ENCODE results near the gene PRKN. TPM values are rescaled to one million over a fixed set of nuclear protein-coding genes. Genes with fewer than 3 reads are reported as not detected.
"Not testable (repeated sequence)": the region's sequence is repeated elsewhere in the genome, so short reads cannot be mapped to it uniquely, and the experiment has no call there.

Gene PRKN
- total and polyA plus RNA-seq, 9 donors: 3.0 to 15.0 (median 9.2) TPM

DNA sequence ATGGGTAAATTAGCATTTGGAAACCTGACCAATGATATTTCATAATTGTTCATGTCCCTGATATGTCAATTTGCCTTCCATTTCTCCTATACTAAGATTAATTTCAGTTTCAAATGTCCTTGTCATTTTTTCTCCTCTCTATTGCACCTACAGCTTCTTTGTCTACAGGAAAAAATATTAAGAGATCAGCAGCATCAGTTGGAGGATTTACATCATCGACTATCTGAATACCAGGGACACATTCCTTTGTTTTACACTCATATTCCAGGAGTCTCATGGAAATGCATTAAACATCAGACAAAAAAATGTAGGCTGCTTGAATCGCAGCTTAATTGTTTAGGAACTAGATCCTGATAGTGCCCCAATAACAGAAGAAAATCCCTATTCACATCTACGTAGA is 188.2 kb downstream of the PRKN start:
- Histone ChIP-seq H3K4me3 (no peak overlapping the region), H3K9me3 (no peaks in the 10 kb centered on the region), H3K36me3 (no peaks in the 10 kb centered on the region), H3K27ac (no peak overlapping the region), H3K4me1 (ENCODE audit: insufficient read depth) (peaks cover 4% of the 10 kb centered on the region), H3K27me3 (no peaks in the 10 kb centered on the region)
- WGBS, 3 donors: 50 to 66% (median 63%) methylated on average over 3 of the region's 3 CpGs
- TF ChIP-seq, protein P1, sequence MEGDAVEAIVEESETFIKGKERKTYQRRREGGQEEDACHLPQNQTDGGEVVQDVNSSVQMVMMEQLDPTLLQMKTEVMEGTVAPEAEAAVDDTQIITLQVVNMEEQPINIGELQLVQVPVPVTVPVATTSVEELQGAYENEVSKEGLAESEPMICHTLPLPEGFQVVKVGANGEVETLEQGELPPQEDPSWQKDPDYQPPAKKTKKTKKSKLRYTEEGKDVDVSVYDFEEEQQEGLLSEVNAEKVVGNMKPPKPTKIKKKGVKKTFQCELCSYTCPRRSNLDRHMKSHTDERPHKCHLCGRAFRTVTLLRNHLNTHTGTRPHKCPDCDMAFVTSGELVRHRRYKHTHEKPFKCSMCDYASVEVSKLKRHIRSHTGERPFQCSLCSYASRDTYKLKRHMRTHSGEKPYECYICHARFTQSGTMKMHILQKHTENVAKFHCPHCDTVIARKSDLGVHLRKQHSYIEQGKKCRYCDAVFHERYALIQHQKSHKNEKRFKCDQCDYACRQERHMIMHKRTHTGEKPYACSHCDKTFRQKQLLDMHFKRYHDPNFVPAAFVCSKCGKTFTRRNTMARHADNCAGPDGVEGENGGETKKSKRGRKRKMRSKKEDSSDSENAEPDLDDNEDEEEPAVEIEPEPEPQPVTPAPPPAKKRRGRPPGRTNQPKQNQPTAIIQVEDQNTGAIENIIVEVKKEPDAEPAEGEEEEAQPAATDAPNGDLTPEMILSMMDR (IDR thresholded peaks at IDR 0.05): no peak
- TF ChIP-seq EP300 (IDR thresholded peaks at IDR 0.05) (no peak), POLR2A (IDR thresholded peaks at IDR 0.05) (no peak)
- no peak for DNase-seq
- intact Hi-C loops (cut with DNase I): no loop called here

DNA sequence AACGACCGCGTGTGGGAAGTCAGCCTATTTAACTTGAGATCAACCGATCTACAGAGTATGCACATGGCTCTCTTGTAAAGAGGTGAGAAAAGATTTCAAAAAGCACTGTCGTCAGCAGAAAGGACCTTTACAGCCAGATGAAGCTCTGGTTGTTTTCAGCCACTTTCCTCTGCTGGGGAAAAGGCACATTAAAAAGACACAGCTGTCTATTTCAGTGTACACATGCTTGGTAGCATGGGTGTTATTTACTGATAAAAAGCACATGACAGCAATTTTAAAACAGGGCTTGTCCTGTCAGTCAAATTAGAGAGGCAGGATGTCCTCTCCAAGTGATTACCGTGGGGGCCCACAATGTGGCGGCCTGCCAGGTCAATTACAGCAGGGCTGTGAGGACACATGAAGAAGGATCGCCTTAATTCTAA is 188.9 kb downstream of the PRKN start:
- TF ChIP-seq POLR2A (IDR thresholded peaks at IDR 0.05): no peak
- TF ChIP-seq, protein P1 (IDR thresholded peaks at IDR 0.05): no peak
- TF ChIP-seq EP300 (IDR thresholded peaks at IDR 0.05): no peak
- peak in 1 of 5 donors; percentile 28 for DNase-seq
- peaks cover 4% of the 10 kb centered on the region for H3K4me1 ChIP-seq (ENCODE audit: insufficient read depth)
- H3K27me3 ChIP-seq: no peaks in the 10 kb centered on the region
- no peak overlapping the region for H3K4me3 ChIP-seq
- intact Hi-C loops (cut with DNase I): no loop called here
- H3K36me3 ChIP-seq: no peaks in the 10 kb centered on the region
- H3K9me3 ChIP-seq: no peaks in the 10 kb centered on the region
- H3K27ac ChIP-seq: no peak overlapping the region
- 30 to 31% (median 31%) methylated on average over 8 of the region's 8 CpGs for WGBS, 3 donors

DNA sequence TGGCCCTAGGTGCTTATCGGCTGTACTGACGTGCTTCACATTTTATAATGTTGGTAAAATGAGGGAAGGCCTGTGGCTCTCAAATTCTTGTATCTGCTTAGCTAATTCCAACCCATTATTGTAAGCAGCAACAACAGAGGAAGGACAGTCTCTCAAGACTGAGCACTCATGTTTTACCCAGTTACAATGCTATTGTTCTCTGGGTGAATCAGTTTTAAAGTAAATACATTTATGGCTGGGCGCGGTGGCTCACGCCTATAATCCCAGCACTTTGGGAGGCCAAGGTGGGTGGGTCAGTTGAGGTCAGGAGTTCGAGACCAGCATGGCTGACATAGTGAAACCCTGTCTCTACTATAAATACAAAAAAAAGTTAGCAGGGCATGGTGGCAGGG is 194.6 kb downstream of the PRKN start:
- Histone ChIP-seq H3K27ac (no peak overlapping the region), H3K4me1 (ENCODE audit: insufficient read depth) (no peaks in the 10 kb centered on the region), H3K27me3 (no peaks in the 10 kb centered on the region), H3K36me3 (no peaks in the 10 kb centered on the region), H3K9me3 (no peaks in the 10 kb centered on the region), H3K4me3 (no peak overlapping the region)
- TF ChIP-seq EP300 (IDR thresholded peaks at IDR 0.05) (no peak), POLR2A (IDR thresholded peaks at IDR 0.05) (no peak)
- TF ChIP-seq, protein P1 (IDR thresholded peaks at IDR 0.05): no peak
- intact Hi-C loops (cut with DNase I): no loop called here
- DNase-seq: no peak
- WGBS, 3 donors: 93 to 95% (median 94%) methylated on average over 6 of the region's 6 CpGs

DNA sequence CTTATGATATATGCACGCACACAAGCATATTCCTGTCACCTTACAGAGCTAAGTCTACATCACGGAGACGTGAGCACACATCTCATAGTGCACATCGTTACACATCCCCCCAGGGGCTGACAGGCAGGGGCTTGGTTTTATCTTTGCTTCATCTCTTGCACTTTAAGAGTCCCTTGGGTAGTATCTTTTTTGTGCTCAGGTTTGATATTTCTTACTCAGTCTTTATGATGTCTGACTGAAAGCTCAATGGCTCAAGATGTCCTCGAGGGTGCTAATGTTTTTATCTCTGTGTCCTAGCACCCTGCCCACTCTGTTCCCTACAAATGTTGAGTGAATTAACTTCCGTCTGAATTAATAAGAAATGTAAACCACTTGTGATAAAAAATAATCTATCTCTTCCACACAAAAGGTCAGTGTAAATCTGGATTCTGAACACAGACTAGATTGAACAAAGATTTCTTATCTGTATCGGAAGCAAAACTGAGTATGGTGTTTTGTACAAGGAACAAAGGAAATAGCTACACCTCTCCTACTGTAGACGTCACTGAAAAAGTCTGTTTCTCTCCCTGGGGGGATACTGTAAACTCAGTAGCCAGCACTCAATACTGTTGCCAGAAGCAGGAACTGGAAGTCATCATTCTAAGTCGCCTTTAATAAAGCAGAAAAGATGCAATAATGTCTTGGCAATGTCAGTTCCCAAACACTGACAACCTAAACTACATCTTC is 195.1 kb downstream of the PRKN start:
- Histone ChIP-seq H3K36me3 (no peaks in the 10 kb centered on the region), H3K27me3 (no peaks in the 10 kb centered on the region), H3K4me3 (no peak overlapping the region), H3K4me1 (ENCODE audit: insufficient read depth) (no peaks in the 10 kb centered on the region), H3K27ac (no peak overlapping the region), H3K9me3 (no peaks in the 10 kb centered on the region)
- intact Hi-C loops (cut with DNase I): no loop called here
- no peak for DNase-seq
- 80 to 85% (median 82%) methylated on average over 9 of the region's 9 CpGs for WGBS, 3 donors
- TF ChIP-seq, protein P1 (IDR thresholded peaks at IDR 0.05): no peak
- no peak for TF ChIP-seq EP300 (IDR thresholded peaks at IDR 0.05)
- TF ChIP-seq POLR2A (IDR thresholded peaks at IDR 0.05): no peak

DNA sequence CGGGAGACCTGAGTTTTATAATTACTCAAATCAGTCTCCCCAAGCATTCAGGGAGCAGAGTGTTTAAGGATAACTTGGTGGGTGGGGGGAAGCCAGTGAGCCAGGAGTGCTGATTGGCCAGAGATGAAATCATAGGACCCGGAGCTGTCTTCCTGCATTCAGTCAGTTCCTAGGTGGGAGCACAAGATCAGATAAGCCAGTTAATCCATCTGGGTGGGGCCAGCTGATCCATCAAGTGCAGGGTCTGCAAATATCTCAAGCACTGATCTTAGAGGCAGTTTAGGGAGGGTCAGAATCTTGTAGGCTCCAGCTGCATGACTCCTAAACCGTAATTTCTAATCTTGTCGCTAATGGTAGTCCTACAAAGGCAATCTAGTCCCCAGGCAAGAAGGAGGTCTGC is 196.2 kb downstream of the PRKN start:
- WGBS, 3 donors: 92 to 96% (median 95%) methylated on average over 4 of the region's 4 CpGs
- H3K36me3 ChIP-seq; DNase-seq; H3K4me3 ChIP-seq; H3K9me3 ChIP-seq; H3K4me1 ChIP-seq (ENCODE audit: insufficient read depth); intact Hi-C loops (cut with DNase I); H3K27ac ChIP-seq; H3K27me3 ChIP-seq: not testable (repeated sequence)
